DOHH2 (cell line): ENCODE results near the gene CEP112.

Experiments
- H3F3A ChIP-seq: fragments of 200-600 bp; sonication (generic), shearing (Covaris generic); 2 replicates; pipeline ENCODE4 v1.6.0; 2016; ENCODE audit warnings: antibody characterized with exemption, mild to moderate bottlenecking; ENCODE audit not compliant: control insufficient read depth, insufficient read depth
- H3K27ac ChIP-seq: fragments of 200-600 bp; sonication (generic); 2 replicates; pipeline ENCODE4 v1.5.1; 2014; ENCODE audit warnings: low read depth, mild to moderate bottlenecking, low read length, moderate library complexity
- H3K27me3 ChIP-seq: fragments of 200-600 bp; sonication (generic); 2 replicates; pipeline ENCODE4 v1.6.1; 2014; ENCODE audit warnings: mild to moderate bottlenecking, low read length, mixed read lengths; ENCODE audit not compliant: control insufficient read depth
- H3K36me3 ChIP-seq: fragments of 200-600 bp; sonication (generic); 2 replicates; pipeline ENCODE4 v1.6.1; 2014; ENCODE audit warnings: mild to moderate bottlenecking, low read length, moderate library complexity, mixed read lengths; ENCODE audit not compliant: control insufficient read depth
- H3K4me1 ChIP-seq: fragments of 200-600 bp; sonication (generic); 2 replicates; pipeline ENCODE4 v1.6.1; 2014; ENCODE audit warnings: mild to moderate bottlenecking, low read length, mixed read lengths; ENCODE audit not compliant: control insufficient read depth
- H3K4me2 ChIP-seq: fragments of 200-600 bp; sonication (generic); 2 replicates; pipeline ENCODE4 v1.6.0; 2014; ENCODE audit warnings: mild to moderate bottlenecking, low read length, moderate library complexity
- H3K4me3 ChIP-seq: fragments of 200-600 bp; sonication (generic); 2 replicates; pipeline ENCODE4 v1.5.1; 2014; ENCODE audit warnings: mild to moderate bottlenecking, low read length, mixed read lengths
- H3K79me2 ChIP-seq: fragments of 200-600 bp; sonication (generic); 2 replicates; pipeline ENCODE4 v1.6.1; 2014; ENCODE audit warnings: mild to moderate bottlenecking, low read length, mixed read lengths; ENCODE audit not compliant: control insufficient read depth
- H3K9me2 ChIP-seq: fragments of 200-600 bp; sonication (generic); replicated peaks from 2 replicates; pipeline ENCODE4 v1.6.1; 2014; ENCODE audit warnings: mild to moderate bottlenecking, low read length, mixed read lengths; ENCODE audit not compliant: control insufficient read depth
- H3K9me3 ChIP-seq: fragments of 200-600 bp; sonication (generic); 2 replicates; pipeline ENCODE4 v1.6.1; 2014; ENCODE audit warnings: antibody characterized with exemption, low read length, mixed read lengths; ENCODE audit not compliant: control insufficient read depth, insufficient read depth
- H4K20me1 ChIP-seq: fragments of 200-600 bp; sonication (generic); 2 replicates; pipeline ENCODE4 v1.6.0; 2014; ENCODE audit warnings: low read depth, mild to moderate bottlenecking, antibody characterized with exemption, low read length, moderate library complexity; ENCODE audit not compliant: control insufficient read depth, insufficient read depth
- EZH2phosphoT487 ChIP-seq: fragments of 200-600 bp; sonication (generic); IDR thresholded peaks from 2 replicates; pipeline ENCODE4 v1.6.1; 2017; ENCODE audit warnings: borderline replicate concordance, mild to moderate bottlenecking, antibody characterized with exemption, low read length, moderate library complexity, mixed read lengths
- TF ChIP-seq, protein P1 (sequence below): fragments of 200-600 bp; sonication (generic); IDR thresholded peaks from one replicate; pipeline ENCODE4 v1.5.1; 2014; ENCODE audit warnings: antibody characterized with exemption, mild to moderate bottlenecking, low read depth, low read length; ENCODE audit not compliant: poor library complexity, severe bottlenecking

CEP112 gene

DNA sequence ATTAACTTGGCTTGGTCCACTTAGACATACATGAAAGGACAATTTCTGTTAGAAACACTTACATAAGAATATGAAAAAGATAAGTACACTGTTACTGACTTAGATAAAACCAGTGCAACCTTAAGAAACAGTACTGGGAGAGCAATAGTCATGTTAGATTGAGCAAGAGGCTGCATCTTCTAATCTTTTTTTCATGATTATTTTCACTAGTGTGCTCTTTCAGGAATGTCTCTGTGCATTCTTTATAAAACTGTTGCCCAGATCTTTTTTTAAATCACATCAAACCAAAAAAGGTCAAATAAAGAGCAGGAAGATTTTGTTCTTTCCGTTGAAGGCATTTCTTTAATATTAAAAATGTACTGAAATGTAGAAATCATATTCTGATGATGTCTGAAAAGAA is 529.7 kb downstream of the CEP112 start:
- Histone ChIP-seq H3F3A (no peaks in the 10 kb centered on the region), H3K4me3 (no peak overlapping the region), H3K9me2 (no peaks in the 10 kb centered on the region), H3K79me2 (no peaks in the 10 kb centered on the region), H3K4me1 (no peaks in the 10 kb centered on the region), H3K9me3 (no peaks in the 10 kb centered on the region), H3K27ac (no peak overlapping the region), H3K27me3 (peaks cover 2% of the 10 kb centered on the region), H4K20me1 (no peaks in the 10 kb centered on the region), H3K36me3 (no peaks in the 10 kb centered on the region), H3K4me2 (no peak overlapping the region)
- TF ChIP-seq, protein P1, sequence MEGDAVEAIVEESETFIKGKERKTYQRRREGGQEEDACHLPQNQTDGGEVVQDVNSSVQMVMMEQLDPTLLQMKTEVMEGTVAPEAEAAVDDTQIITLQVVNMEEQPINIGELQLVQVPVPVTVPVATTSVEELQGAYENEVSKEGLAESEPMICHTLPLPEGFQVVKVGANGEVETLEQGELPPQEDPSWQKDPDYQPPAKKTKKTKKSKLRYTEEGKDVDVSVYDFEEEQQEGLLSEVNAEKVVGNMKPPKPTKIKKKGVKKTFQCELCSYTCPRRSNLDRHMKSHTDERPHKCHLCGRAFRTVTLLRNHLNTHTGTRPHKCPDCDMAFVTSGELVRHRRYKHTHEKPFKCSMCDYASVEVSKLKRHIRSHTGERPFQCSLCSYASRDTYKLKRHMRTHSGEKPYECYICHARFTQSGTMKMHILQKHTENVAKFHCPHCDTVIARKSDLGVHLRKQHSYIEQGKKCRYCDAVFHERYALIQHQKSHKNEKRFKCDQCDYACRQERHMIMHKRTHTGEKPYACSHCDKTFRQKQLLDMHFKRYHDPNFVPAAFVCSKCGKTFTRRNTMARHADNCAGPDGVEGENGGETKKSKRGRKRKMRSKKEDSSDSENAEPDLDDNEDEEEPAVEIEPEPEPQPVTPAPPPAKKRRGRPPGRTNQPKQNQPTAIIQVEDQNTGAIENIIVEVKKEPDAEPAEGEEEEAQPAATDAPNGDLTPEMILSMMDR, result no peak
- no peak for TF ChIP-seq EZH2phosphoT487

GRCh38 chr17:65660947-65661346 is 531.0 kb downstream of the CEP112 start:
- TF ChIP-seq EZH2phosphoT487, result no peak
- TF ChIP-seq, protein P1, result no peak
- no peak overlapping the region for H3K27ac ChIP-seq
- H3K9me3 ChIP-seq, result no peaks in the 10 kb centered on the region
- no peaks in the 10 kb centered on the region for H3K36me3 ChIP-seq
- H3K9me2 ChIP-seq, result no peaks in the 10 kb centered on the region
- peaks cover 3% of the 10 kb centered on the region for H3K27me3 ChIP-seq
- no peak overlapping the region for H3K4me3 ChIP-seq
- no peak overlapping the region for H3K4me2 ChIP-seq
- H4K20me1 ChIP-seq, result no peaks in the 10 kb centered on the region
- no peaks in the 10 kb centered on the region for H3K4me1 ChIP-seq
- H3F3A ChIP-seq, result no peaks in the 10 kb centered on the region
- no peaks in the 10 kb centered on the region for H3K79me2 ChIP-seq

DNA sequence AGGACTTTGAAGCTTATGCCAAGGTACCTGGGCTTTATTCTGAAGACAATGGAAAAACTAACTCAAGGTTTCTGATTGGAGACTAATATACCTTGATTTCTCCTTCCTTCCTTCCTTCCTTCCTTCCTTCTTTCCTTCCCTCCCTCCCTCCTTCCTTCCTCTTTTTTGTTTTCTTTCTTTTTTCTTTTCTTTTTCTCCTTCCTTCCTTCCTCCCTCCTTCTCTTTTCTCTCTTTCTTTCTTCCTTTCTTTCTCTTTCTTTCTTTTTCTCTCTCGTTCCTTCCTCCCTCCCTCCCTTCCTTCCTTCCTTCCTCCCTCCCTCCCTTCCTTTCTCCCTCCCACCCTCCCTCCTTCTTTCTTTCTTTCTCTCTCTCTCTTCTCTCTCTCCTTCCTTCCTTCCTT is 531.9 kb downstream of the CEP112 start:
- Histone ChIP-seq H3K27ac (no peak overlapping the region), H3K36me3 (no peaks in the 10 kb centered on the region), H3K9me2 (no peaks in the 10 kb centered on the region), H3F3A (no peaks in the 10 kb centered on the region), H4K20me1 (no peaks in the 10 kb centered on the region), H3K4me2 (no peak overlapping the region), H3K4me3 (no peak overlapping the region), H3K79me2 (no peaks in the 10 kb centered on the region), H3K9me3 (no peaks in the 10 kb centered on the region), H3K4me1 (no peaks in the 10 kb centered on the region), H3K27me3 (peaks cover 3% of the 10 kb centered on the region)
- TF ChIP-seq, protein P1, result no peak
- TF ChIP-seq EZH2phosphoT487, result no peak

GRCh38 chr17:65659512-65659911 is 532.4 kb downstream of the CEP112 start:
- H3K4me1 ChIP-seq, result no peaks in the 10 kb centered on the region
- TF ChIP-seq, protein P1, result no peak
- no peak for TF ChIP-seq EZH2phosphoT487
- H3K27me3 ChIP-seq, result peaks cover 3% of the 10 kb centered on the region
- no peaks in the 10 kb centered on the region for H3F3A ChIP-seq
- H3K4me3 ChIP-seq, result no peak overlapping the region
- H4K20me1 ChIP-seq, result no peaks in the 10 kb centered on the region
- no peak overlapping the region for H3K4me2 ChIP-seq
- no peaks in the 10 kb centered on the region for H3K36me3 ChIP-seq
- no peaks in the 10 kb centered on the region for H3K79me2 ChIP-seq
- no peak overlapping the region for H3K27ac ChIP-seq
- H3K9me2 ChIP-seq, result no peaks in the 10 kb centered on the region
- H3K9me3 ChIP-seq, result no peaks in the 10 kb centered on the region
